ENCODE data around the gene EPYC.

The EPYC gene

GRCh38 chr12:90937651-90938050 is 67.1 kb downstream of the EPYC start:
- Mint-ChIP-seq H3K4me1 (ENCODE audit: low read depth in 2 of 2) (no peaks in the 10 kb centered on the region), H3K27ac (no peak overlapping the region), H3K9me3 (no peaks in the 10 kb centered on the region), H3K36me3 (ENCODE audit: insufficient read depth) (peaks cover 2% of the 10 kb centered on the region), H3K27me3 (peaks cover 22 to 27% of the 10 kb centered on the region in 2 donors), H3K4me3 (no peak overlapping the region)
- no peak for ATAC-seq (replicated peaks)
- no peak for DNase-seq

GRCh38 chr12:90936230-90937005 is 68.4 kb downstream of the EPYC start:
- no peaks in the 10 kb centered on the region for H3K4me1 Mint-ChIP-seq (ENCODE audit: low read depth in 2 of 2)
- peaks cover 2% of the 10 kb centered on the region for H3K36me3 Mint-ChIP-seq (ENCODE audit: insufficient read depth)
- H3K27me3 Mint-ChIP-seq, result peaks cover 22 to 27% of the 10 kb centered on the region in 2 donors
- DNase-seq (no peak), ATAC-seq (replicated peaks) (no peak)
- no peak overlapping the region for H3K27ac Mint-ChIP-seq
- no peak overlapping the region for H3K4me3 Mint-ChIP-seq
- no peaks in the 10 kb centered on the region for H3K9me3 Mint-ChIP-seq

- Mint-ChIP-seq H3K9me3 (peaks cover 0 to 2% of the 10 kb centered on the region in 2 donors), H3K4me3 (no peak overlapping the region), H3K36me3 (ENCODE audit: insufficient read depth) (no peaks in the 10 kb centered on the region), H3K27ac (no peak overlapping the region), H3K27me3 (no peaks in the 10 kb centered on the region), H3K4me1 (ENCODE audit: low read depth in 2 of 2) (no peaks in the 10 kb centered on the region)
- DNase-seq, result no peak
- ATAC-seq (replicated peaks), result no peak
Measured at GRCh38 chr12:90925562-90925961, 79.2 kb downstream of the EPYC start.

DNA sequence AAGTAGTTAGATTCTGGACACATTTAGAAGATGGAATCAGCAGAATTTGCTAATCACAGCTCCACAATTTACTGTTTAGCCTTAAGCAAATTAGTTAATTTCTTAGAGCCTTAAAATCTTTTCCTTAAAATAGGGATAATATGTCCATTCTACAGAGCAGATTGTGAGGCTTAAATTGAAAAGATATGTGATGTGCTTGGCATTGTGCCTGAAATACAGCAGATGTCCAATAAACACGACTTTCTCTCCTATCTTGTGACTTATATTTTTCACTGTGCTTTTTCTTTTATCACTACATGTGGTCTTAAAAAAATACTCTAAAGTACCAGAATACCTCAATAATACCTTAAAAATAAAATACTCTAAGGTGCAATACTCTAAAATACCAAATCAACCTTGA is 80.4 kb downstream of the EPYC start:
- H3K9me3 Mint-ChIP-seq, result peaks cover 0 to 2% of the 10 kb centered on the region in 2 donors
- DNase-seq, result no peak

DNA sequence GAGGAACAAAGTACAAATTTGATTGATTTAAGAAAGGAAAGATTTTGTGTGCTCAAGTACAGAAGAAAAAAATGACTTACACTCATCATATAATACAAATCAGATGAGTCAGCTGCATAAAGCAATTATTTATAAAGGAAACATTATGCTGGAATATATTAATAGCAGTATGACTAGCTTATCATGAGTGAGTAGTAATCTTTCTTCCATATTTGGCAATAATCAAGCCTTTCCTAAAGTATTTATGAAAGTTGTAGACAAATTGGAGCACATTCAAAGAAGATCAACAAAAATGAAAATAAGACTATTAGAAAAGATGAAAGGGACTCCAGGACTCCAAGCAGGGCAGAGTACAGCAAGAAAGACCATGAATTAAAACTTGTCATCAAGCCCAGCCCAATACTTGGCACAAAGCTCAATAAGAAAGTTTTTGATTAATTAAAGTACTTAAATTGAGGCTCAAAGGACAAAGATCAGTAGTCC is 82.6 kb downstream of the EPYC start:
- Mint-ChIP-seq H3K27ac (no peak overlapping the region), H3K27me3 (no peaks in the 10 kb centered on the region), H3K9me3 (no peaks in the 10 kb centered on the region), H3K4me3 (no peak overlapping the region), H3K4me1 (ENCODE audit: low read depth in 2 of 2) (no peaks in the 10 kb centered on the region), H3K36me3 (ENCODE audit: insufficient read depth) (no peaks in the 10 kb centered on the region)
- ATAC-seq (replicated peaks), result no peak
- no peak for DNase-seq

More for the DNA sequence above, 80.4 kb downstream of the EPYC start:
- H3K4me1 Mint-ChIP-seq (ENCODE audit: low read depth in 2 of 2), result no peaks in the 10 kb centered on the region
- H3K27ac Mint-ChIP-seq, result no peak overlapping the region
- H3K4me3 Mint-ChIP-seq, result no peak overlapping the region
- no peak for ATAC-seq (replicated peaks)
- H3K27me3 Mint-ChIP-seq, result no peaks in the 10 kb centered on the region
- no peaks in the 10 kb centered on the region for H3K36me3 Mint-ChIP-seq (ENCODE audit: insufficient read depth)

DNA sequence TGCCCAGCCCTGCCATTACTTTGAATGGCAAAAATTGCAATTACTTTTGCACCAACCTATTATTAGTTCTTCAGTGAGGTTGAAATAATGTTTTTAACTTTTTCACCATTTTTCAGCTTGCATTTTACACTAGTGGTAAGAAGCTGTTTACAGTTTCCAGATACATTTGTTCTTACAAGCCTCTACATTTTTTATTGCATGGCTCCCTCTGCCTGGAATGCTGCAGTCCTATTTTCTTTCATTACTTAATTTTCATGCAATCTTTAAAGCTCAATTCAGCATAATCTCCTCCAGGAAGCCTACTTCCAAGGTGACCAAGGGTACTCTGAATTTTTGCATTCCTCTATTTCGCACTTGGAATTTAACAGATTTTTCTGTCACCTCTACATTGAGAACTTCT is 83.2 kb downstream of the EPYC start:
- no peak overlapping the region for H3K4me3 Mint-ChIP-seq
- no peak overlapping the region for H3K27ac Mint-ChIP-seq

GRCh38 chr12:90920222-90920621 is 84.5 kb downstream of the EPYC start:
- Mint-ChIP-seq H3K27ac (no peak overlapping the region), H3K4me3 (no peak overlapping the region), H3K9me3 (no peaks in the 10 kb centered on the region), H3K27me3 (no peaks in the 10 kb centered on the region), H3K4me1 (ENCODE audit: low read depth in 2 of 2) (no peaks in the 10 kb centered on the region), H3K36me3 (ENCODE audit: insufficient read depth) (no peaks in the 10 kb centered on the region)
- no peak for DNase-seq
- no peak for ATAC-seq (replicated peaks)

More for the DNA sequence above, 83.2 kb downstream of the EPYC start:
- Mint-ChIP-seq H3K27me3 (no peaks in the 10 kb centered on the region), H3K9me3 (no peaks in the 10 kb centered on the region), H3K36me3 (ENCODE audit: insufficient read depth) (no peaks in the 10 kb centered on the region), H3K4me1 (ENCODE audit: low read depth in 2 of 2) (no peaks in the 10 kb centered on the region)
- DNase-seq (no peak), ATAC-seq (replicated peaks) (no peak)

DNA sequence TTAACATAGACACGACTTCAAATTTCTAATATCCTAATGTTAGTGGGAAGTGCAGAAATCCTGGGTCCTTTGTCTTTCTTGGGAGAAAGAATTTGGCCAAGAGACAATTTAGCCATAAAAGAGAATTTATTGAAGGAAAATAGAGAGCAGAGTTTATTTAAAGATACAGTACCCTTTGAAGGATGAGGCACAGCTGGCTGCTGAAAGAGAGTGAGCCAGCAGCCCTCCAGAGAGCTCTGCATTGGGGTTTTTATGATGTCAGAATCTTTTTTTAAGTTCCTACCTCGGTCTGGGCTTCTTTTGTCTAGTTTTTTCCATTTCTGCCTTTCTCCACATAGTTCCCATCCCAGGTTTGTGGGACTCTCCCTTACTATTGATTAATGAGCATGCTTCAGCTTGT is 87.3 kb downstream of the EPYC start:
- no peaks in the 10 kb centered on the region for H3K36me3 Mint-ChIP-seq (ENCODE audit: insufficient read depth)
- H3K27ac Mint-ChIP-seq, result no peak overlapping the region
- H3K27me3 Mint-ChIP-seq, result no peaks in the 10 kb centered on the region
- no peak for DNase-seq
- H3K4me1 Mint-ChIP-seq (ENCODE audit: low read depth in 2 of 2), result no peaks in the 10 kb centered on the region
- H3K9me3 Mint-ChIP-seq, result peaks cover 0 to 5% of the 10 kb centered on the region in 2 donors
- ATAC-seq (replicated peaks), result no peak
- H3K4me3 Mint-ChIP-seq, result no peak overlapping the region

DNA sequence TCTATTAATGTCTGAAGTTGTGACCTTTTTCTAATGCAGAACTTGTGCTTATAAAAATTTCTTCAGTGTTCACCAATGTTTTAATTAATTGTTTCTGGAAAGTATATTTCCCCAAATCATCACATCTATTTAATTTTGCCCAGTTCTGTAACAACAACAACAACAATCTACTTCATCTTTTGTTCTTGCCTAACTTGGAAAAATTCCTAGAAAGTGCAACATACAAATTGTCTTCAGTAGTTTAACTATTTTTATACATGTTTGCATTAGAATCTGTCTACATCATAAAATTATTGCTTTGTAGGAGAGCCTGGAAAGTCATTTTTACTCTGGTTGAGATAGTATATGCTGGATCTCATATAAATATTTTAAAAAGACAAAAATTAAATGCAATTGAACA is 88.3 kb downstream of the EPYC start:
- H3K27me3 Mint-ChIP-seq, result no peaks in the 10 kb centered on the region
- ATAC-seq (replicated peaks) (no peak), DNase-seq (no peak)
- H3K4me3 Mint-ChIP-seq, result no peak overlapping the region
- no peak overlapping the region for H3K27ac Mint-ChIP-seq
- peaks cover 0 to 5% of the 10 kb centered on the region in 2 donors for H3K9me3 Mint-ChIP-seq
- no peaks in the 10 kb centered on the region for H3K4me1 Mint-ChIP-seq (ENCODE audit: low read depth in 2 of 2)
- no peaks in the 10 kb centered on the region for H3K36me3 Mint-ChIP-seq (ENCODE audit: insufficient read depth)

DNA sequence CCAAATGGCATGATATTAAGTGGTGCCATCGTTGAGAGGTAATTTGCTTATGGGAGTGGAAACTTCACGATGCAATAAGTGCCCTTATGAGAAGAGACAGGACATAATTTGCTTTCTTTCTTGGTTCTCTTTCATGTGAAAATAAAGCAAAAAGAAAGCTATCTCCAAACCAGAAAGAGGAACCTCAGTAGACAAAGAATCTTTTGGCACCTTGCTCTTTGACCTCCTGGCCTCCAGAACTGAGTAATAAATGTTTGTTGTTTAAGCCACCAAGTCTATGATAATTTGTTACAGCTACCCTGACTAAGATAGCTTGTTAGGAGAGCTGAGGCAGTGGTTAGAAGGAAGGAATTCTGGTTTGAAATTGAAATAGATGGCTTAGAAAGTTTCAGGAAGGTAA is 89.4 kb downstream of the EPYC start:
- Mint-ChIP-seq H3K9me3 (peaks cover 0 to 5% of the 10 kb centered on the region in 2 donors), H3K4me3 (no peak overlapping the region), H3K27me3 (no peaks in the 10 kb centered on the region), H3K36me3 (ENCODE audit: insufficient read depth) (no peaks in the 10 kb centered on the region), H3K27ac (no peak overlapping the region), H3K4me1 (ENCODE audit: low read depth in 2 of 2) (no peaks in the 10 kb centered on the region)
- no peak for ATAC-seq (replicated peaks)
- DNase-seq, result no peak
